T-helper 2 cell treated with Interferon-gamma antibody and Interleukin-4, amounts not matched to agents 100 ng/mL and 5 ng/mL, for 36 hours (primary cell): ENCODE data around the gene SLC19A1. TPM values are rescaled to one million over a fixed set of nuclear protein-coding genes. Genes with fewer than 3 reads are reported as not detected.

Experiments
- intact Hi-C: fragments of 100-400 bp; cut with micrococcal nuclease; formaldehyde crosslinking; loops from one replicate; pipeline ENCODE4 v1.15.1; 2023
- total RNA-seq: library from RNA; stranded (reverse); gene quantifications from 2 replicates; pipeline ENCODE4 v1.2.3, GENCODE V29; 2022

The SLC19A1 gene
- total RNA-seq, 1 donor from 2014 or later = 54.1 TPM

- intact Hi-C loops = no loop called here
Measured at GRCh38 chr21:45494851-45495680, 47.2 kb downstream of the SLC19A1 start.

- intact Hi-C loops = no loop called here
Measured at GRCh38 chr21:45494135-45494850, 47.9 kb downstream of the SLC19A1 start.

GRCh38 chr21:45493401-45494001, 48.7 kb downstream of the SLC19A1 start:
- intact Hi-C loops = no loop called here

- intact Hi-C loops = no loop called here
Measured at GRCh38 chr21:45492765-45493164, 49.5 kb downstream of the SLC19A1 start.

- intact Hi-C loops = no loop called here
Measured at GRCh38 chr21:45491623-45492022, 50.6 kb downstream of the SLC19A1 start.

- intact Hi-C loops = no loop called here
Measured at GRCh38 chr21:45491056-45491455, 51.2 kb downstream of the SLC19A1 start.

GRCh38 chr21:45490049-45490731, 52.0 kb downstream of the SLC19A1 start:
- intact Hi-C loops = no loop called here

GRCh38 chr21:45489722-45489982, 52.6 kb downstream of the SLC19A1 start:
- intact Hi-C loops = no loop called here

GRCh38 chr21:45488931-45489721, 53.1 kb downstream of the SLC19A1 start:
- intact Hi-C loops = no loop called here

- intact Hi-C loops = no loop called here
Measured at GRCh38 chr21:45487891-45488600, 54.2 kb downstream of the SLC19A1 start.

- intact Hi-C loops = no loop called here
Measured at GRCh38 chr21:45487161-45487806, 55.0 kb downstream of the SLC19A1 start.

GRCh38 chr21:45486443-45487160, 55.6 kb downstream of the SLC19A1 start:
- intact Hi-C loops = no loop called here

- intact Hi-C loops = no loop called here
Measured at GRCh38 chr21:45485686-45486442, 56.4 kb downstream of the SLC19A1 start.

GRCh38 chr21:45484318-45484717, 57.9 kb downstream of the SLC19A1 start:
- intact Hi-C loops = no loop called here

GRCh38 chr21:45482899-45483821, 59.1 kb downstream of the SLC19A1 start:
- intact Hi-C loops = no loop called here

GRCh38 chr21:45481977-45482898, 60.0 kb downstream of the SLC19A1 start:
- intact Hi-C loops = no loop called here
